Neural cell (in vitro differentiated cells): Measurements from ENCODE around the gene SPEM3. TPM values are rescaled to one million over a fixed set of nuclear protein-coding genes. Genes with fewer than 3 reads are reported as not detected.

Source experiments
- H2AFZ ChIP-seq: fragments of 200-600, 300-800 bp; sonication (generic), shearing (Covaris generic); 2 replicates; pipeline ENCODE4 v1.6.0; 2014; ENCODE audit warnings: low read depth, mild to moderate bottlenecking, antibody characterized with exemption, low read length, moderate library complexity
- H3F3A ChIP-seq: fragments of 200-600 bp; shearing (Covaris generic); 2 replicates; pipeline ENCODE4 v1.6.1; 2016; ENCODE audit warnings: mild to moderate bottlenecking, moderate library complexity, mixed read lengths, antibody characterized with exemption, low read length; ENCODE audit not compliant: insufficient read depth, poor library complexity, severe bottlenecking
- H3K27ac ChIP-seq: fragments of 200-600, 300-800 bp; sonication (generic), shearing (Covaris generic); 2 replicates; pipeline ENCODE4 v1.5.1; 2014; ENCODE audit warnings: mild to moderate bottlenecking, low read length, moderate library complexity
- H3K27me3 ChIP-seq: fragments of 300-800, 200-600 bp; sonication (generic), shearing (Covaris generic); 2 replicates; pipeline ENCODE4 v1.6.0; 2014; ENCODE audit warnings: mild to moderate bottlenecking, low read depth, low read length, moderate library complexity; ENCODE audit not compliant: insufficient read depth
- H3K36me3 ChIP-seq: fragments of 300-800, 200-600 bp; sonication (generic), shearing (Covaris generic); 2 replicates; pipeline ENCODE4 v1.5.1; 2014; ENCODE audit warnings: mild to moderate bottlenecking, antibody characterized with exemption, low read length, moderate library complexity; ENCODE audit not compliant: insufficient read depth
- H3K4me2 ChIP-seq: fragments of 300-800, 200-600 bp; sonication (generic), shearing (Covaris generic); 2 replicates; pipeline ENCODE4 v1.6.0; 2014; ENCODE audit warnings: mild to moderate bottlenecking, low read length
- H3K4me3 ChIP-seq: fragments of 300-800, 200-600 bp; sonication (generic), shearing (Covaris generic); 2 replicates; pipeline ENCODE4 v1.5.1; 2014; ENCODE audit warnings: mild to moderate bottlenecking, low read length, moderate library complexity
- H3K79me2 ChIP-seq: fragments of 200-600 bp; shearing (Covaris generic); replicated peaks from 2 replicates; pipeline ENCODE4 v1.6.0; 2014; ENCODE audit warnings: mild to moderate bottlenecking, low read length, moderate library complexity; ENCODE audit not compliant: insufficient read depth
- H3K9ac ChIP-seq: fragments of 300-800, 200-600 bp; sonication (generic), shearing (Covaris generic); 2 replicates; pipeline ENCODE4 v1.6.1; 2016; ENCODE audit warnings: mild to moderate bottlenecking, low read length, mixed read lengths
- H3K9me2 ChIP-seq: fragments of 200-600 bp; shearing (Covaris generic); 2 replicates; pipeline ENCODE4 v1.6.1; 2016; ENCODE audit warnings: mild to moderate bottlenecking, low read length, mixed read lengths; ENCODE audit not compliant: insufficient read depth
- H3K9me3 ChIP-seq: fragments of 200-600, 300-800 bp; sonication (generic), shearing (Covaris generic); 2 replicates; pipeline ENCODE4 v1.6.1; 2016; ENCODE audit warnings: mild to moderate bottlenecking, mixed run types, low read length, moderate library complexity, mixed read lengths
- H4K20me1 ChIP-seq: fragments of 200-600 bp; shearing (Covaris generic); 2 replicates; pipeline ENCODE4 v1.6.1; 2016; ENCODE audit warnings: mild to moderate bottlenecking, mixed run types; ENCODE audit not compliant: insufficient read depth
- CTCF ChIP-seq: fragments of 450-650 bp; IDR thresholded peaks from 2 replicates; pipeline ENCODE4 v1.5.1; 2014; ENCODE audit warnings: antibody characterized with exemption, mild to moderate bottlenecking, moderate library complexity; ENCODE audit not compliant: poor library complexity, severe bottlenecking
- EP300 ChIP-seq: fragments of 450-650 bp; conservative IDR thresholded peaks from 2 replicates; pipeline ENCODE4 v1.6.1; 2014; ENCODE audit warnings: antibody characterized with exemption, mild to moderate bottlenecking, moderate library complexity; ENCODE audit not compliant: poor library complexity, severe bottlenecking
- EZH2 ChIP-seq: fragments of 200-600, 300-800 bp; shearing (Covaris generic), sonication (generic); IDR thresholded peaks from 2 replicates; pipeline ENCODE4 v1.6.1; 2014; ENCODE audit warnings: antibody characterized with exemption, low read length, borderline replicate concordance, mild to moderate bottlenecking; ENCODE audit not compliant: insufficient read depth, poor library complexity, severe bottlenecking
- MXI1 ChIP-seq: fragments of 450-650 bp; conservative IDR thresholded peaks from 2 replicates; pipeline ENCODE4 v1.6.1; 2014; ENCODE audit warnings: antibody characterized with exemption, mild to moderate bottlenecking; ENCODE audit not compliant: poor library complexity, severe bottlenecking
- POLR2AphosphoS5 ChIP-seq: IDR thresholded peaks from 2 replicates; pipeline ENCODE4 v1.6.1; 2012
- RAD21 ChIP-seq: fragments of 450-650 bp; conservative IDR thresholded peaks from 2 replicates; pipeline ENCODE4 v1.6.1; 2014; ENCODE audit warnings: antibody characterized with exemption, mild to moderate bottlenecking, moderate library complexity
- SMC3 ChIP-seq: fragments of 450-650 bp; conservative IDR thresholded peaks from 2 replicates; pipeline ENCODE4 v1.6.1; 2014; ENCODE audit warnings: antibody characterized with exemption, mild to moderate bottlenecking, moderate library complexity; ENCODE audit not compliant: poor library complexity
- TAF1 ChIP-seq: IDR thresholded peaks from 2 replicates; pipeline ENCODE4 v1.6.1; 2012; ENCODE audit warnings: low read depth
- polyA minus RNA-seq: library from RNA; depleted of rRNA, polyadenylated mRNA; stranded (reverse); fragments of >200 nt; gene quantifications from 2 replicates; pipeline ENCODE4 v1.2.3, GENCODE V29; 2014
- polyA plus RNA-seq: library from polyadenylated mRNA; depleted of rRNA; stranded (reverse); fragments of >200 nt; gene quantifications from 2 replicates; pipeline ENCODE4 v1.2.3, GENCODE V29; 2014
- TF ChIP-seq, protein P1 (sequence below): IDR thresholded peaks from 2 replicates; pipeline ENCODE4 v1.6.1; 2012; ENCODE audit warnings: borderline replicate concordance

SPEM3 gene
- polyA plus RNA-seq = not detected in 2 replicates
- polyA minus RNA-seq = not detected in 2 replicates

DNA sequence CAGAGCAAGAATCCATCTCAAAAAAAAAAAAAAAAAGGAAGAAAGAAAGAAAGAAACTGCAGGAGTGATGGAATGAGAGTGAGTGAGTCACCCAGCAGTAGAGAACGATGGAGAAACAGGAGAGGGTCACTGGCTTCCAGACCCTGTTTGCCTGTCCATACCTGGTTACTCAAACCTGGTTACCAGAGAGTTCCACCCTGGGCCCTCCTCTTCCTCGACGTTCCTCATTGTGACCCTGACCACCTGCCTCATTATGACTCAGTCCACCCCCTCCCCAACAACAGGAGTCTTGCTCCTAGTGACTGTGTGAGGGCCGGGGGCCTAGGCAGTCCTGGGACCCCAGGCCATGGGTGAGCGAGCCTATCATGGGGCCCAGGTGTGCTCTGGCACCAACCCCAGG lies at the start of gene SPEM3:
Gene SPEM3 (plus strand): TSS at position 301 of the 400 bp plus-strand sequence. CDS start 46 bp downstream, at position 347.
- no peak within 1 kb of the TSS for H3K4me3 ChIP-seq
- H4K20me1 ChIP-seq = no peaks in the 10 kb centered on the region
- H3K27me3 ChIP-seq = no peaks in the 10 kb centered on the region
- no peak within 1 kb of the TSS for H3K4me2 ChIP-seq
- no peaks in the 10 kb centered on the region for H3K9me3 ChIP-seq
- H3K9ac ChIP-seq = no peak within 1 kb of the TSS
- TF ChIP-seq EZH2 = no peak
- no peak for TF ChIP-seq MXI1
- no peak for TF ChIP-seq TAF1
- no peak for TF ChIP-seq RAD21
- TF ChIP-seq, protein P1, sequence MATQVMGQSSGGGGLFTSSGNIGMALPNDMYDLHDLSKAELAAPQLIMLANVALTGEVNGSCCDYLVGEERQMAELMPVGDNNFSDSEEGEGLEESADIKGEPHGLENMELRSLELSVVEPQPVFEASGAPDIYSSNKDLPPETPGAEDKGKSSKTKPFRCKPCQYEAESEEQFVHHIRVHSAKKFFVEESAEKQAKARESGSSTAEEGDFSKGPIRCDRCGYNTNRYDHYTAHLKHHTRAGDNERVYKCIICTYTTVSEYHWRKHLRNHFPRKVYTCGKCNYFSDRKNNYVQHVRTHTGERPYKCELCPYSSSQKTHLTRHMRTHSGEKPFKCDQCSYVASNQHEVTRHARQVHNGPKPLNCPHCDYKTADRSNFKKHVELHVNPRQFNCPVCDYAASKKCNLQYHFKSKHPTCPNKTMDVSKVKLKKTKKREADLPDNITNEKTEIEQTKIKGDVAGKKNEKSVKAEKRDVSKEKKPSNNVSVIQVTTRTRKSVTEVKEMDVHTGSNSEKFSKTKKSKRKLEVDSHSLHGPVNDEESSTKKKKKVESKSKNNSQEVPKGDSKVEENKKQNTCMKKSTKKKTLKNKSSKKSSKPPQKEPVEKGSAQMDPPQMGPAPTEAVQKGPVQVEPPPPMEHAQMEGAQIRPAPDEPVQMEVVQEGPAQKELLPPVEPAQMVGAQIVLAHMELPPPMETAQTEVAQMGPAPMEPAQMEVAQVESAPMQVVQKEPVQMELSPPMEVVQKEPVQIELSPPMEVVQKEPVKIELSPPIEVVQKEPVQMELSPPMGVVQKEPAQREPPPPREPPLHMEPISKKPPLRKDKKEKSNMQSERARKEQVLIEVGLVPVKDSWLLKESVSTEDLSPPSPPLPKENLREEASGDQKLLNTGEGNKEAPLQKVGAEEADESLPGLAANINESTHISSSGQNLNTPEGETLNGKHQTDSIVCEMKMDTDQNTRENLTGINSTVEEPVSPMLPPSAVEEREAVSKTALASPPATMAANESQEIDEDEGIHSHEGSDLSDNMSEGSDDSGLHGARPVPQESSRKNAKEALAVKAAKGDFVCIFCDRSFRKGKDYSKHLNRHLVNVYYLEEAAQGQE = no peak
- no peak for TF ChIP-seq POLR2AphosphoS5
- no peak for TF ChIP-seq EP300
- no peak for TF ChIP-seq CTCF
- no peak within 1 kb of the TSS for H3K27ac ChIP-seq
- H3F3A ChIP-seq = no peaks in the 10 kb centered on the region
- no peaks in the 10 kb centered on the region for H3K79me2 ChIP-seq
- H3K36me3 ChIP-seq = no peaks in the 10 kb centered on the region
- H3K9me2 ChIP-seq = no peaks in the 10 kb centered on the region
- H2AFZ ChIP-seq = no peak within 1 kb of the TSS

DNA sequence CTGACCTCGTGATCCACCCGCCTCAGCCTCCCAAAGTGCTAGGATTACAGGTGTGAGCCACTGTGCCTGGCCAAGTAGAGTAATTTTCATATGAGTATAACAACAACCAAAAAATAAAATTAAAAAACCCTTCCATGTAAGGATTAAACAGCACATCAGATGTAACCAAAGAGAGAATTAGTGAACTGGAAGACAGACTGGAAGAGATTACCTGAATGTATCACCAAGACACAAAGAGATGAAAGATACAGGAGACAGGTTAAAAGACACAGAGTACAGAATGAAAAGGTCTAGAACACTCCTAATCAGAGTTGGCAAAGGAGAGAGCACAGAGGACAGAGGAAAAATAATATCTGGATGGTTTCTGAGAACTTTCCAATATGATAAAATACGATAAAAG lies 49.5 kb upstream of the SPEM3 start:
- no peak overlapping the region for H2AFZ ChIP-seq
- TF ChIP-seq POLR2AphosphoS5 (no peak), SMC3 (no peak), MXI1 (no peak), CTCF (no peak), EZH2 (no peak), RAD21 (no peak), EP300 (no peak), TAF1 (no peak)
- TF ChIP-seq, protein P1 = no peak
- no peak overlapping the region for H3K4me3 ChIP-seq
- no peaks in the 10 kb centered on the region for H3F3A ChIP-seq
- H3K27ac ChIP-seq = no peak overlapping the region
- H4K20me1 ChIP-seq = no peaks in the 10 kb centered on the region
- H3K36me3 ChIP-seq = no peaks in the 10 kb centered on the region
- peaks cover 9% of the 10 kb centered on the region for H3K9me3 ChIP-seq
- H3K4me2 ChIP-seq = no peak overlapping the region
- no peaks in the 10 kb centered on the region for H3K9me2 ChIP-seq
- peaks cover 33% of the 10 kb centered on the region for H3K27me3 ChIP-seq
- no peak overlapping the region for H3K9ac ChIP-seq
- no peaks in the 10 kb centered on the region for H3K79me2 ChIP-seq
